ENCODE results near the gene GPR42.

GPR42 gene, protein sequence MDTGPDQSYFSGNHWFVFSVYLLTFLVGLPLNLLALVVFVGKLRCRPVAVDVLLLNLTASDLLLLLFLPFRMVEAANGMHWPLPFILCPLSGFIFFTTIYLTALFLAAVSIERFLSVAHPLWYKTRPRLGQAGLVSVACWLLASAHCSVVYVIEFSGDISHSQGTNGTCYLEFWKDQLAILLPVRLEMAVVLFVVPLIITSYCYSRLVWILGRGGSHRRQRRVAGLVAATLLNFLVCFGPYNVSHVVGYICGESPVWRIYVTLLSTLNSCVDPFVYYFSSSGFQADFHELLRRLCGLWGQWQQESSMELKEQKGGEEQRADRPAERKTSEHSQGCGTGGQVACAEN

DNA sequence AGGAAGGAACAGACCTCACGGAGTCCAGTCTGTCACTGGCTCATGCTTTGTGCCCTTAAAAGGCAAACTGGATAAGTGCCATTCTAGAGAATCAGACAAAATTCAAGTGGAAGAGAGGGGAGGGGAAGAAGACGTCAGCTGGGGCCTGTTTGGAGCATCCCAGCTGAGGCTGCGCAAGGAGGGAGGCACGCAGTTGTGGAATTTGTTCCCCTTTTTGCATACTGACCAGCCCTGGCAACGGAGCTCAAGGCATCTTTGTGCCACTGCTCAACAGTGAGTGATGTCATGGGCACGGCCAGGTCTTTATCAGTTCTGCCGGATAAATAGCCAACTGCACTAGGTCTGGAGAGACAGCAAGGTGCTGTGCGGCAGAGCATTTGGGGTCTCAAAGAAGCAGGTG is at the start of gene GPR42:
GPR42 (plus strand) TSS at position 347 of the 400 bp plus-strand sequence. CDS start 292 bp downstream, outside the sequence.
- in situ Hi-C loops (cut with HindIII; ENCODE audit: low sequenced_read_pairs), result no loop called here

DNA sequence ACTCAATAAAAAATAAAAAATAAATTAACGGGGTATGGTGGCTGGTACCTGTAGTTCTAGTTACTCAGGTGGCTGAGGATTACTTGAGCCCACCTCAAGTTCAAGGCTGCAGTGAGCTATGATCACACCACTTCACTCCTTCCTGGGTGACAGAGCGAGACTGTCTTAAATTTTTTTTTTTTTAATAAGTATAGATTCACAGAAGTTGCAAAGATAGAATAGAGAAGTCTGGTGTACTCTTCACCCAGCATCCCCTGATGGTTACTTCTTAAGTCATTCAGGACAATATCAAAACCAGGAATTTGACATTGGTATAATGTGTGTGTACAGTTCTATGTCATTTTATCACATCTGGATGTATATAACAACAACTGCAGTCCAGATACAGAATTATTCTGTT is 49.6 kb upstream of the GPR42 start:
- in situ Hi-C loops (cut with HindIII; ENCODE audit: low sequenced_read_pairs), result no loop called here

DNA sequence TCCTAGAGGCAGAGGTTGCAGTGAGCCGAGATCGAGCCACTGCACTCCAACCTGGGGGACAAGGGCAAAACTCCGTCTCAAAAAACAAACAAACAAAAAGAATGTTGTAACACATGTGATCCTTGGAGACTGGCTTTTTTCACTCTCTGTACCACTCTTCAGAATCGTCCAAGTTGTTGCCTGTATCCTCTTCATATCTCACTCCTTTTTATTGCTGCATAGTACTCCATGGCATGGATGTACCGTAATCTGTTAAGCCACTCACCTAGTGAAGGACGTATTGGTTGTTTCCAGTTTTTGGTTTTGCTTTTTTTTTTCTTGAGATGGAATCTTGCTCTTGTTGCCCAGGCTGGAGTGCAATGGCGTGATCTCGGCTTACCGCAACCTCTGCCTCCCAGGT is 48.9 kb upstream of the GPR42 start:
- in situ Hi-C loops (cut with HindIII; ENCODE audit: low sequenced_read_pairs), result no loop called here

DNA sequence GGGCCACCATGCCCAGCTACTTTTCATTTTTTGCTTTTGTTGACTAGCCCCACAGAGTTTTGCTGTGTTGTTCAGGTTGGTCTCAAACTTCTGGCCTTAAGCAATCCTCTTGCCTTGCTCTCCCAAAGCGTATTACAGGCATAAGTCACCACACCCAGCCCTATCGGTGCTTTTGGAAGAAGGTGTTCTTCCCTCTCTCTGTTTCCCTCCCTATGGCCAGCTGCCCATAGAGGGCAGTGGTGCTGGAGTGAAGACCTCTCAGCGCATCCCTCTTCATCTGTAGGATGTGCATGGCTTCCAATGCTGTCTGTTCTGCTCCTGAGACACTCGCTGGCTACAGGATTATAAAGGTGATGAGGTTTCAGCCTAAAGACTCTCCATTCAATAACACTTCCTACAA is 43.2 kb upstream of the GPR42 start:
- in situ Hi-C loops (cut with HindIII; ENCODE audit: low sequenced_read_pairs), result no loop called here

DNA sequence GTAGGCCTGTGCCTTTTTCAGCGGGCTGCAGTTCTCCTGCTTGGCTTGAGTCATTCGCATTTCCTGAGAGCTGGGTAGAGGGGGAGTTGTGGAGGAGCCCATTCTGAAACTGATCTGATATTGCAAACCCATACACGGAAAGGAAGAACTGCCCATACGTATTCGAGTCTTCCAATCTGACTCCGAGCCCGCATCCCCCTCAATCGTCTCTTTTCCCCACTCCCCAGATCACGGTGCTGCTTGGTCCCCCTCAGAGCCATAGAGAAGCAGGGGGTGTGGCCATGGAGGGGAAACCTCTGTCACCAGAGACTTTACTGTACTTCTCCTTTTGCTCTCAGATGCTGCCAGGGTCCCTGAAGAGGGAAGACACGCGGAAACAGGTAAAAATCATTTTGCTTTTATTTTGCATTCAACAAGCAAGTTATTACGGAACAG is 42.0 kb upstream of the GPR42 start, which contains the start of gene CD22:
CD22 (plus strand) TSS at position 337 of the 435 bp plus-strand sequence. CDS start 2,854 bp downstream, outside the sequence.
- in situ Hi-C loops (cut with HindIII; ENCODE audit: low sequenced_read_pairs), result no loop called here

DNA sequence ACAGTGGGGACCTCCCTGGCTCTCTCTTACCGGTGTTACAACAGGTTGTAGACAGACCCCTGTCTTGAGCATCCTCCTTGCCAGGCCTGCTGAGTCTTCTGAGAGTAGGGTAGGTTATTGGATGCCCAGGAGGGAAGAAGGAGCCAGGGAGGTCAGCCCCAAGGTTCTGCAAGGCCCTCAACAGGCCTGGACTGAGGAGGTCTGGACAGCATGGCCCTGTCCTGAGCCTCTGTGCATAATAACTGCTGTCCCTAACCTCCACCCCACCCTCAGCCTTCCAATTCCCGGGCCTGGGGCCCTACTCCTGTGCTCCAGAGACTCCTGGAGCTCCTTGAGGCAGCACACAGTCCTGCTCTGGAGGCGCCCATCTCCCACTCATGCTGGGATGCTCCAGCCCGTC is 41.5 kb upstream of the GPR42 start:
- in situ Hi-C loops (cut with HindIII; ENCODE audit: low sequenced_read_pairs), result no loop called here

DNA sequence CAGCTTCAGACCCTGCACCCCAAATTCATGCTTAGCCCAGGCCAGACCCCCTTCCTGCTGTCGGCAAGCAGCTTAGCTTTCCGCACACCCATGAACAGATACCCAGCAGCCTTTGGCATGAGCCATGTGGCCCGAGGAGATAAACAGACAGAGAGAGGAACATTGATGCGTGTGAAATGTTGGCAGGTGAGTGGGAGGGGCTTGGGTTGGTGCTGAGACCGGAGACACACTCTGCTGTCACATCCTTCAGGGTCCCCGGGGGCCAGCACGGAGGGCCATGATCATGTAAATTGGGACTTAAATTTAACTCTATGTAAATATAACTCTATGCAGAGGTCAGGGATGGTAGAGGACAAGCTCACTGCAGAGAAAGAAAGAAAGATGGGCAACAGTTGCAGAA is 40.4 kb upstream of the GPR42 start:
- in situ Hi-C loops (cut with HindIII; ENCODE audit: low sequenced_read_pairs), result no loop called here

DNA sequence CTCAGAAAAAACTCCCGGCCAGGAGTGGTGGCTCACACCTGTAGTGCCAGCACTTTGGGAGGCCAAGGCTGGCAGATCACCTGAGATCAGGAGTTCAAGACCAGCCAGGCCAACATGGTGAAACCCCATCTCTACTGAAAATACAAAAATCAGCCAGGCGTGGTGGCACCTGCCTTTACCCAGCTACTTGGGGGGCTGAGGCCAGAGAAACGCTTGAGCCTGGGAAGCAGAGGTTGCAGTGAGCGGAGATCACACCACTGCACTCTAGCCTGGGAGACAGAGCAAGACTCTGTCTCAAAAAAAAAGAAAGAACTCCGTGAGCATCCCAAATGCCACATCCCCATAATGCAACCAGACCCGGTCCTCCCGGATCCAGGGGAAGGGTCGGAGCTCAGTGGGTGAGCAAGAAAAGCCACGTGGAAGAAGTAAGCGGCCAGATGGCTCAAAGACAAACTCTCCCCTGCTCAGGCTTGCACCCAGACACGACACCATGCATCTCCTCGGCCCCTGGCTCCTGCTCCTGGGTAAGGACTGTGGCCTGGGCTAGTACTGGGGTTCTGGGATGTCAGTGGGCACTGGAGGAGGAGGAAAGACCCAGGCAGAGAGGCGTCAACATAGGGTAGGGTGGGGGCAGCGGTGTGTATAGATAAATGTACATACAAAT is 39.2 kb upstream of the GPR42 start:
- in situ Hi-C loops (cut with HindIII; ENCODE audit: low sequenced_read_pairs), result no loop called here

DNA sequence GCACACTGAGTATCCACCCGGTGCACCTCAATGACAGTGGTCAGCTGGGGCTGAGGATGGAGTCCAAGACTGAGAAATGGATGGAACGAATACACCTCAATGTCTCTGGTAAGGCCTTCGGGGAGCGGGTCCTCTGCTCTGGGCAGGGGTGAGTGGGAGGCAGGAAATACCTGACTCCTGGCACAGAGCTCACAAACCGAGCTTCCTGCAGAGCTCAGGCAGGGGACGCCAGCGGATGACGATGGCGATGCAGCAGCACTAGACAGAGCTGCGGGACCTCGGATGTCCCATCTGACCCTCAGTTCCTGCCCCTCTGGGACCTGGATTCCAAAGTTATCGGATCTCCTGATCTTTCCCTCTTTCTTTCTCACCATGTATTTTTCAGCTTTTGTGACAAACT is 38.1 kb upstream of the GPR42 start:
- in situ Hi-C loops (cut with HindIII; ENCODE audit: low sequenced_read_pairs), result no loop called here

DNA sequence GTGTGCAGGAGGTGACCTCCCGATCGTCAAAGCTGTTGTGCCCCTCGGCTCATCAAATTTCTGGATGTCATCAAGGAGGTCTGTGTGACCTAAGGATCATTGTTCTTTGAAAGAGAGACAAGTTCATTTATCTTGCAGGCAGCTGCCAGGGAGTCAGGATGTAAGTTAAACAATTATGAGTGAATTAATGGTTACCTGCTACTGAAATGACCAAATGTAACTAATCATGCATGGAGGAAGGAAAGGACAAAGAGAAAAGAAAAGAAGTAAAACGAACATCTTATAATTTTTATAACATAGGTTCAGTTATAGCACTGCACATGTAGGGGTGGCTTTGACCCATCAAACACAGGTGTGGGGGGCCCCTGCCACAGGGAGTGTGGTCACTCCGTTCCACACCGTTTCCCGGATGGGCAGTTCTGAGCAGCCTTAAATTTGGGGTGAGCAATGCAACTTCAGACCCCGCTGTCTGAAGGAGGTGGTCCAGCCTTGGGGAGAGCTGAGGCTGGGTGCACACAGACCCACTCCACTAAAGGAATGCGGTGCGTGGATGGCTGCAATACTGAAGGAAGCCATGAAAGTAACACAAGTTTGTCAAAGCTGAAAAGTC is 36.6 kb upstream of the GPR42 start:
- in situ Hi-C loops (cut with HindIII; ENCODE audit: low sequenced_read_pairs), result no loop called here

DNA sequence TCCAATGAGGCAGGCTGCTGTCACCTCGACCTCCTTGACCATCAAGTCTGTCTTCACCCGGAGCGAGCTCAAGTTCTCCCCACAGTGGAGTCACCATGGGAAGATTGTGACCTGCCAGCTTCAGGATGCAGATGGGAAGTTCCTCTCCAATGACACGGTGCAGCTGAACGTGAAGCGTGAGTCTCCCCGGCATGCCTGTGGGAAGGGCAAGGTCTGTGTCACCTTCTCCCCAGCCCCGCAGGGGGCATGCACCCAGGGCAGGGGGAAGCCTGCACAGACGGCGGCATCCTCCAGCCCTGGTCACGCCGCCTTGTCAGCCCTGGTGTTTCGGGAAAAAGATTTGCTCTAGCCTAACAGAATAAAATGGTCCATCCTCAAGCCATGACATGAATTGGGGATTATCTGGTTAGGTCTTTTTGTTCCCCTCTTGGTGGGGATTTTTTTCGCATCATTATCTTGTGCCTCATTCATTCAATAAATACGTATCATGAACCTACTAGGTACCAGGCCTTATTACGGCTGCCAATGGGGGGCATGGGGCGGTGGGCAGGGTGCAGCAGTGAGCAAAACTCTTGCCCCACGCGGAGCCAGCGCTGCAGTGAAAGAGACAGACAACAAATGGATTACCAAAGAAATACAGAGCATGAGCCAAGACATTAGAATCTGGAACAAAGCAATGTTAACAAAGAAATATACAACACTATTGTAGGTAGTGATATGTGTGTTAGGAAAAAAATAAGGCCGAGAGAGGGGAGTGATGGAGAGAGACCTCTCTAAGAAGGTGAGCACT is 34.5 kb upstream of the GPR42 start:
- in situ Hi-C loops (cut with HindIII; ENCODE audit: low sequenced_read_pairs), result no loop called here

DNA sequence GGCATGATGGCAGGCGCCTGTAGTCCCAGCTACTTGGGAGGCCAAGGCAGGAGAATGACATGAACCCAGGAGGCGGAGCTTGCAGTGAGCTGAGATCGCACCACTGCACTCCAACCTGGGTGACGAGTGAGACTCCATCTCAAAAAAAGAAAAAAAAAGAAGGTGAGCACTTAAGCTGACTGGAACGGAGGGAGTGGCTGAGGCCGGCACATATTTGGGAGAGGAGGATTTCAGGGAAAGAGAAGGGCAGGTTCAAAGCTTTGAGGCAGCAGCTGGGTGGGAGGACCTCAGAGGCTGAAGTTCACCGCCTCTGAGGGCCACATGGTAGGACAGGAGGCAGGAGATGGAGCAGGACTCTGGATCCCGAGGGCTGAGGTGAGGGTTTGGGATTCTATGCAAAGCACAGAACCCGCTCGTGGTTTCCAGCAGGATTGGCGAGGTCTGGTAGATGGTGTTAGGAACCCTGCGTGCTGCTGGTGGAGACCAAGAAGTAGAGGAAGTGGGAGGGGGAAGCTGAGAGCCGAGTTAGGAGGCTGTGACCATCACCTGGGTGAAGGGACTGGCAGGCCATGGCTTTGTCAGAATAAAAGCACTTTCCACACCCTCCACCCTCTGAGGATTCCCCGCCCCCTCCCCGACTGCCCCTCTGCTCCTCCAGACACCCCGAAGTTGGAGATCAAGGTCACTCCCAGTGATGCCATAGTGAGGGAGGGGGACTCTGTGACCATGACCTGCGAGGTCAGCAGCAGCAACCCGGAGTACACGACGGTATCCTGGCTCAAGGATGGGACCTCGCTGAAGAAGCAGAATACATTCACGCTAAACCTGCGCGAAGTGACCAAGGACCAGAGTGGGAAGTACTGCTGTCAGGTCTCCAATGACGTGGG is 33.5 kb upstream of the GPR42 start:
- in situ Hi-C loops (cut with HindIII; ENCODE audit: low sequenced_read_pairs), result no loop called here

DNA sequence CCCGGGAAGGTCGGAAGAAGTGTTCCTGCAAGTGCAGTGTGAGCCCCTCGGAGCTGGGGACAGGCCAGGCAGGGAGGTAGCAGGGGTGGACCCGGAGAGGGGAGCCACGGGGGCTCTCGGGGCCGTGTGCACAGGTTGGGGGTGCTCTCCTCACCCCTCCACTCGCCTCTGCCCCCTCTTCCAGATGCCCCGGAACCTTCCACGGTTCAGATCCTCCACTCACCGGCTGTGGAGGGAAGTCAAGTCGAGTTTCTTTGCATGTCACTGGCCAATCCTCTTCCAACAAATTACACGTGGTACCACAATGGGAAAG is 32.9 kb upstream of the GPR42 start:
- in situ Hi-C loops (cut with HindIII; ENCODE audit: low sequenced_read_pairs), result no loop called here

DNA sequence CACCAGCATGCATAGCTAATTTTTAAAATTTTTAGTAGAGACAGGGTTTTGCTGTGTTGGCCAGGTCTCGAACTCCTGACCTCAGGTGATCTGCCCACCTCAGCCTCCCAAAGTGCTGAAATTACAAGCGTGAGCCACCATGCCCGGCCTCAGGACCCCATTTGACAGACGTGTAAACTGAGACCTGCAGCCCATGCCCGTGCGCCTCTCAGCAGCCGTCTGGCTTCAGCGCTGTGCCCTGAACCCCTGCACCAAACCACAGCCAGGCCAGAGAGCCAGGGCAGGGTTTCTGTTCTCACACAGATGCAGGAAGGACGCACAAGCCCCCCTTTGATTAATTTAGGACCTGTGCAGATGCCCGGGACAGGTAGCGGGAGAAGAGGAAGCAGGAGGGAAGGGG is 30.4 kb upstream of the GPR42 start:
- in situ Hi-C loops (cut with HindIII; ENCODE audit: low sequenced_read_pairs), result no loop called here

DNA sequence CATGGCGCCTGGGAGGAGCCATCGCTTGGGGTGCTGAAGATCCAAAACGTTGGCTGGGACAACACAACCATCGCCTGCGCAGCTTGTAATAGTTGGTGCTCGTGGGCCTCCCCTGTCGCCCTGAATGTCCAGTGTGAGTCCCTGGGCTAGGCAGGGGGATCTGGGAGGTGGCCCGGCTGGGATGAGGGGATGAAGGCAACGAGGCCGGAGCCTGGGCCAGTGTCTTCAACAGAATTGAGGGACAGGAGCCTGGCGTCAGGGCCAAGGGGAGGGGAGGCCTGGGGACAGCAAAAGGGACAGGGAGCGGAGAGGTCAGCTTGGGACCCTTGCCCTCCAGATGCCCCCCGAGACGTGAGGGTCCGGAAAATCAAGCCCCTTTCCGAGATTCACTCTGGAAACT is 29.9 kb upstream of the GPR42 start:
- in situ Hi-C loops (cut with HindIII; ENCODE audit: low sequenced_read_pairs), result no loop called here

DNA sequence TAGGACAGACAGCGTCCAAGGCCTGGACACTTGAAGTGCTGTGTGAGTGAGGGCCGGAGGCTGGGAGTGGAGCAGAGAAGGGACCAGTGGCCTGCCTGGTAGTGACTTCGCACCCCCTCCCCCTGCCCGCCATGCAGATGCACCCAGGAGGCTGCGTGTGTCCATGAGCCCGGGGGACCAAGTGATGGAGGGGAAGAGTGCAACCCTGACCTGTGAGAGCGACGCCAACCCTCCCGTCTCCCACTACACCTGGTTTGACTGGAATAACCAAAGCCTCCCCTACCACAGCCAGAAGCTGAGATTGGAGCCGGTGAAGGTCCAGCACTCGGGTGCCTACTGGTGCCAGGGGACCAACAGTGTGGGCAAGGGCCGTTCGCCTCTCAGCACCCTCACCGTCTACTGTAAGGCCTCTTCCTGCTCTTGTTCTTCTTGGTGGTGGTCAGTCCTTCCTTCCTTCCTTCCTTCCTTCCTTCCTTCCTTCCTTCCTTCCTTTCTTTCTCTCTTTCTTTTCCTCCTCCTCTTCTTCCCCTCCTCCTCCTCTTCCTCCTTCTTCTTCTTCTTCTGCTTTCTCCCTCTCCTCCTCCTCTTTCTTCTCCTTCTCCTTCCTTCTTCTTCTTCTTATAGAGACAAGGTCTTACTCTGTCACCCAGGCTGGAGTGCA is 29.2 kb upstream of the GPR42 start:
- in situ Hi-C loops (cut with HindIII; ENCODE audit: low sequenced_read_pairs), result no loop called here

DNA sequence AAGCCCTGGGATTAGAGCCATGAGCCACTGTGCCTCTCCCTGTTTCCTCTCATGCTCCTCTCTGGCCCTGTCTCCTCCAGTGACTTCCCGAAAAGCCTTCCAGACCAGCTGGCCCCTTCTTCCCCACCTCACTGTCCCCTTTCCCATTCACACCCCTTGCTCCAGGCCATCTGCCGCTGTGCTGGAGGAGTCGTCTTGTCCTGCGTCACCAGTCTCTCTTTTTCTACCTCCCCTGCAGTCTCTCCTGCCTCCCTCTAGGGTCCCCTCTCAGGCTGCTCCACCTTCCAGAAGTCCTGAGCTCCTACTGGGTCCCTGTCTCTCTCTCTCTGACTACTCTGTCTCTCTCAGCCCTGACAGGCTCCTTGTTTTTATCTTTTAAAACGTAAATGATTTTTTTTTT is 28.4 kb upstream of the GPR42 start:
- in situ Hi-C loops (cut with HindIII; ENCODE audit: low sequenced_read_pairs), result no loop called here

DNA sequence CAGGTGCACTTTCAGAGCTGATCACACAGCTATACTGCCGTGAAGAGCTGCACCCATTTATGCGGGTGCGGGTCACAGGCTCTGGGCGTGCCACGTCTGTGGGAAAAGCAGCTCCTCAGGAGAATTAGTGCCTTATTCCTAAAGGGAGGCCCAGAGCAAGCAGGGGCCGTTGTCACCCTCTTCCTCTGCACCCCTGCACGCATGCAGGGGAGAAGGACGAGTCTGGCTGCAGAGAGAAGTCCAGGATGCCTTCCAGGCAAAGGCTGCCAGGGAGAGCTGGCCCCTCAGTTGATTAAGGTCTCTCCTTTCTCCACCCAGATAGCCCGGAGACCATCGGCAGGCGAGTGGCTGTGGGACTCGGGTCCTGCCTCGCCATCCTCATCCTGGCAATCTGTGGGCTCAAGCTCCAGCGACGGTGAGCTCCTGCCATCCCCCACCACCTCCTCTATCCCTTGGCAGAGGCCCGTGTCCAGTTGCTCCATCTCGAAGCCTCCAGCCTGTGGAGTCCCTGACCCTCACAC is 26.3 kb upstream of the GPR42 start:
- in situ Hi-C loops (cut with HindIII; ENCODE audit: low sequenced_read_pairs), result no loop called here

DNA sequence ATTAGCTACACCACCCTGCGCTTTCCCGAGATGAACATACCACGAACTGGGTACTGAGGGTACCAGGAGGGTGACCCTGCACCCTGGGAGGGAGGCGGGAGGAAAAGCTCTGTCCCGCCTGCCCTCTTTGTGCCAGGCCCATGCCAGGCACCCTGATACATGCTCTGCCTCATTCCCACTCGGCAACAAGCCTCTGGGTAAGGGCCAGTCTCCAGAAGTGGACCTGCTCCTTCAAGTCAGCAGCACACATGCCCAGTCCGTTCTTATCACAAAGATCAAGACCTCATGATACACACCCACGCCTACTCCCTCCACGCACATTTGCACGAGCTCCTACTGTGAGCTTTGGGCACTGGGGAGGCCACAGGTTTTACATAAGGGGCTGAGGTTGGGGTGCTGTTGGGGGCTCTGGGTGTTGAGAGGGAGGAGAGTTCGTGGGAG is 25.2 kb upstream of the GPR42 start:
- in situ Hi-C loops (cut with HindIII; ENCODE audit: low sequenced_read_pairs), result no loop called here
